Central memory CD4-positive, alpha-beta T cell (primary cell): ENCODE results near the gene LCN2.
"Not testable (repeated sequence)": the region's sequence is repeated elsewhere in the genome, so short reads cannot be mapped to it uniquely, and the experiment has no call there.

Experiments used
- DNase-seq: peaks from one replicate; pipeline ENCODE4 v3.0.0; 2022
- total RNA-seq, 3 experiments: gene quantifications; one replicate each; lab custom pipeline; 2026; lab: John Stamatoyannopoulos, UW

The LCN2 gene
- 0 reads per million in 3 experiments for total RNA-seq

GRCh38 chr9:128149001-128149701 lies at the start of gene LCN2:
Gene LCN2 (plus strand): TSS chr9:128149453. CDS start chr9:128149526, 73 bp downstream.
- no peak for DNase-seq

GRCh38 chr9:128099932-128100491 lies 49.2 kb upstream of the LCN2 start:
- no peak for DNase-seq

GRCh38 chr9:128100581-128100980 lies 48.7 kb upstream of the LCN2 start:
- DNase-seq: no peak

GRCh38 chr9:128101231-128101661 lies 48.0 kb upstream of the LCN2 start:
- no peak for DNase-seq

GRCh38 chr9:128101690-128102089 lies 47.6 kb upstream of the LCN2 start:
- DNase-seq: no peak

- DNase-seq: no peak
These were observed 47.1 kb upstream of the LCN2 start for GRCh38 chr9:128102196-128102595.

GRCh38 chr9:128102861-128103588 lies 46.2 kb upstream of the LCN2 start:
- no peak for DNase-seq

GRCh38 chr9:128103589-128103962 lies 45.7 kb upstream of the LCN2 start:
- peak; percentile 33 for DNase-seq

GRCh38 chr9:128104171-128104618 lies 45.1 kb upstream of the LCN2 start:
- DNase-seq: no peak

- DNase-seq: no peak
These were observed 43.6 kb upstream of the LCN2 start for GRCh38 chr9:128105538-128106175.

GRCh38 chr9:128106181-128106939 lies 42.9 kb upstream of the LCN2 start:
- no peak for DNase-seq

- DNase-seq: no peak
These were observed 42.2 kb upstream of the LCN2 start for GRCh38 chr9:128106940-128107467.

- DNase-seq: no peak
These were observed 41.6 kb upstream of the LCN2 start for GRCh38 chr9:128107468-128108268.

GRCh38 chr9:128108269-128109049 lies 40.8 kb upstream of the LCN2 start:
- no peak for DNase-seq

- no peak for DNase-seq
These were observed 40.1 kb upstream of the LCN2 start for GRCh38 chr9:128109050-128109709.

- not testable (repeated sequence) for DNase-seq
These were observed 37.5 kb upstream of the LCN2 start for GRCh38 chr9:128111726-128112125.

- DNase-seq: no peak
These were observed 35.5 kb upstream of the LCN2 start for GRCh38 chr9:128113526-128114325.

GRCh38 chr9:128114326-128115186 lies 34.7 kb upstream of the LCN2 start:
- no peak for DNase-seq
